GM19468 (cell line): ENCODE data around the gene AIG1.
"Not testable (repeated sequence)": the region's sequence is repeated elsewhere in the genome, so short reads cannot be mapped to it uniquely, and the experiment has no call there.

Experiments
- ATAC-seq: cut with Tn5 transposase; IDR thresholded peaks from one replicate; pipeline ENCODE4 v1.9.1; 2021; ENCODE audit warnings: mild to moderate bottlenecking, moderate library complexity, moderate number of reproducible peaks; ENCODE audit not compliant: unreplicated experiment; ENCODE audit errors: extremely low read depth

The AIG1 gene

GRCh38 chr6:143055213-143055612 is 5.5 kb upstream of the AIG1 start:
- ATAC-seq = no peak

- no peak for ATAC-seq
Measured at GRCh38 chr6:143055891-143056290, 4.8 kb upstream of the AIG1 start.

DNA sequence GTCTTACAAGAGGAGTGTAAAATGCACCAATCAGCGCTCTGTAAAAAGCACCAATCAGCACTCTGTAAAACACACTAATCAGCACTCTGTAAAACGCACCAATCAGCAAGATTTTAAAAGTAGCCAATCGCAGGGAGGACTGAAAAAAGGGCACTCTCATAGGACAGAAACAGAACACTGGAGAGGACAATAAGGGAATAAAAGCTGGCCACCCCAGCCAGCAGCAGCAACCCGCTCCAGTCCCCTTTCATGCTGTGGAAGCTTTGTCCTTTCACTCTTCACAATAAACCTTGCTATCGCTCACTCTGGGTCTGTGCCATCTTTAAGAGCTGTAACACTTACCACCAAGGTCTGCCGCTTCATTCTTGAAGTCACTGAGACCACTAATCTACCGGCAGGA is 1.7 kb upstream of the AIG1 start:
- ATAC-seq = no peak

DNA sequence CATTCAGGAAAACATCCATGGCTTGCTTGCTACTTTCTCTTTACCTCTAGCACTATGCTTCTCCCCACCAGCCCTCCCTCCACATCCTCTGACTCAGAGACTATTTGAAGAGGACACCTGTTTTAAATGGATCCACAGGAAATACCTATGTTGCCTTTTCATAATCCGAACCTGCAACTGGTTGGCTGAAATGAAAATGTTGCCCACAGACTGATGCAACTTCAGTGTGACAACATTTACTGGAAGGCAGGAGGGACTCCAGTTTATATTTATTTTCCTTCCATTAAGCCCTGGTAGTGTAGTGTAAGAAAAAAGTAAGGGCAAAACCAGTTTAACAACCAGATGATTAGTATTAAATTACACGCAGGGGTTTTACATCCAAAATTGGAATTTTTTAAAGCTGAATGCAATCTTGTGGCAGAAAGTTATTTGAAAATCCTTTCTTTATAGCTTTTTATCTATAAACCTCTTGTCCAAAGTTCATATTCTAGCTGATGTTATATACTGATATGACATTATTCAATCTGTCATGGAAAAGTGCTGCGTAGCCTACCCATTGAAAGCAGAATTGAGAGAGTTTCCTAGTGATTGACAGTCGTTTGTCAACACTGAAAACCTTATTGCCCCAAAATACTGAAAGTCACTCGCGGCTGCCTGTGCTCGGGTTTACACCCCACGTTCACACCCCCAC is 881 bp upstream of the AIG1 start:
- ATAC-seq = no peak

DNA sequence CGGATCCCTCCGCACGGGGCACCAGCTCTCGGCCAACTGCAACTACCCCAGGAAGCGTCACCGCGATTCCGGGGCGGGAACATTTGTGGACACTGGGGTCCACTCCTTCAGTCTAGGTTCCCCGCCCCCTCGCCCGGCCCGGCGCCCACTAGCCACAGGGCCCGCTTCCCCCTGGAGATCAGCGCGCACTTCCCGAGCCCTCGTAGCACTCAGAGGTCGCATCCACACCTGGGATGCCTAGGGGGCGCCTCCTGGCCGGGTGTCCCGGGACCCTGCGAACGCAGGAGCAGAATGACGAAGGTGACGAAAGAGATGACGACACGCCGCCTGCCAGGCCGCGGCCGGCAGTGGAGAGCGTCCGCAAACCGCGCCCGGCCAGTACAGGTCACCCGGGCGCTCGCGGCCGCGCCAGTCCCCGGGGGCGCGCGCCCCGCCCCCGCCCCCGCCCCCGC is 309 bp upstream of the AIG1 start:
- ATAC-seq = peak; percentile 49

GRCh38 chr6:143061597-143062385 is 1.1 kb downstream of the AIG1 start:
- ATAC-seq = peak; percentile 19

DNA sequence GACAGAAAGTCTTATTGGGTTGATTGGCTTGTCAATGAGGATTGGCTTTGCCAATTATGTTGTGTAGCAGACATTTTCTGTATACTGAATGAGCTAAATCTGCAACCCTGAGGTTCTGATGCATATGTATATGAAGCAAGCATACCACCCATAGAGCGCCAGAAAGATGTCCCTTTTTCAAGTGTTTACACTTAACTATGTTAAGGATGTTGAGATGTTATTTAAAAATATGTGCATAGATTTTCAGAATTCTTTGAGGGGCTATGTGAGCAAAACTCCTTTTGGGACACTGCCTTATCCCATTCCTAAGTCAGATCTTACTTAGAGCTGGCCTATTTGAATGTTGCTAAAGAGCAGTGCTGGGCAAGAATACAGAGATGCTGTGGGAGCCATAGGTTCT is 1.9 kb downstream of the AIG1 start:
- no peak for ATAC-seq

GRCh38 chr6:143063631-143064030 is 2.9 kb downstream of the AIG1 start:
- no peak for ATAC-seq

GRCh38 chr6:143064271-143064670 is 3.6 kb downstream of the AIG1 start:
- no peak for ATAC-seq

- no peak for ATAC-seq
Measured at GRCh38 chr6:143064951-143065683, 4.4 kb downstream of the AIG1 start.

DNA sequence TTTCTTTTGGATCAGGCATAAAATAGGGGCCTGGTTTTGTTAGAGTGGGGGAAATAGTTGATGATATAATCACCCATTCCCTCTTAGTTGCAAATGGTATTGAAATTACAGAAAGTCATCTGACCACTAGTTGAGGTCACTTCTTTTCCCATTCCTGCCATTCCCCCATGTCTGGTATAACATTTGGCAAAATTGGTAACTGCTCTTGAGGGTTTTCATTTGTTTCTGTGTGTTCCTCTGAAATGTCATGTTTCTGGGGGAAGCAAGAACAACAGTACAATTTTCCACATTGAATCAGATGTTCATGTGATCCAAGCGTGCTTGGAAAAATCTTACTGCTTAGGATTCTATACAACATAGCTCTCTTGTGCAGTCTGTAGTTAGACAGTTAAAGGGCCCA is 7.3 kb downstream of the AIG1 start:
- no peak for ATAC-seq

DNA sequence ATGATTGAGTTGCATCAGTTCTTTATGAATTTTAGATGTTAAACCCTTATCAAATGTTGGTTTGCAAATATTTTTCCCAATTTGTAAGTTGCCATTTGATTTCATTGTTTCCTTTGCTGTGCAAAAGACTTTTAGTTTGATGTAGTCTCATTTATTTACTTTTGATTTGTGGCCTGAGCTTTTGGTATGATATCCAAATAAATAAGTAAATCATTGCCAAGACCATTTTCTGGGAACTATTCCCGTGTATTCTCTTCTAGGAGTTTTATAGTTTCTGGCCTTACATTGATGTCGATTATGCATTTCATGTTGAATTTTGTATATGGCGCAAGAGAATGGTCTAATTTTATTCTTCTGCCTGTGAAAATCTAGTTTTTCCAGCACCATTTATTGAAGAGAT is 13.4 kb downstream of the AIG1 start:
- ATAC-seq = no peak

DNA sequence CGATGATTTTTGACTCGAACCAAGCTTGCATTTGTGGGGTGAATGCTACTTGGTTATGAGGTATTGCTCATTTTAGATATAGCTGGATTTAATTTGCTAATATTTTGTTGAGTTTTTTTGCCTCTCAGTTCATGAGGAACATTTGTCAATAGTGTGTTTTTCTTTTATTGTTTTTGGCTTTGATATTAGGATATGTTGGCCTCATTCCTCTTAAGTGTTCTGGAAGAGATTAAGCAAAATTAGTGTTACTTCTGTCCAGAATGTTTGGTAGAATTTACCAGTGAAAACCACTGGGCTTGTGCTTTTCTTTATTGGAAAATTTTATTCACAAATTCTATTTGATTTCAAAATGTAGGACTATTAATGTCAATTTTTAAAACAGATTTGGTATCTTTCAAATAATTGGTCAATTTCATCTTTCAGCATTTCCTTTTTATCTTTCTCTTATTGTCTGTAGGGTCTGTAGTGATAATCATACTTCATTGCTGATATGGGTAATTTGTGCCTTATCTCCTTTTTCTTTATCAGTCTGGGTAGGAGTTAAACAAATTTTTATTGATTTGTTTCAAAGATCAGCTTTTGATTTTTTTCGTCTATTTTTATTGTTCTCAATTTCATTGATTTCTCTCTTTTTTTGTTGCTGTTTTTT is 14.1 kb downstream of the AIG1 start:
- ATAC-seq = no peak

- ATAC-seq = no peak
Measured at GRCh38 chr6:143078468-143079324, 18.0 kb downstream of the AIG1 start.

DNA sequence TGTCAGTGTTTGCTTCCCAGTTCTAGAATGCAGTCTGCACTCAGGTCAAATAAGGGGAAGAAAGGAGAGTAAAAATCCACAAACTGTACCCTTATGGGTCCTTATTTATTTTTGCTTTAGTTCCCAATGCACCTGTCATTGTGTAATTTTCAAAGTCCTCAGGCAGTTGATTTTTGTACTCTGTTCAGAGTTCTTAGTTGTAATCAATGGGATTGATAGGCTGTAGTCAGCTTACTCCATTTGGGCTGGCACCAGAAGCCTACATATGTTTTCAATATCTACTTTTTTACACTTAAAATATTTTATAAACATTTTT is 18.6 kb downstream of the AIG1 start:
- ATAC-seq = no peak

DNA sequence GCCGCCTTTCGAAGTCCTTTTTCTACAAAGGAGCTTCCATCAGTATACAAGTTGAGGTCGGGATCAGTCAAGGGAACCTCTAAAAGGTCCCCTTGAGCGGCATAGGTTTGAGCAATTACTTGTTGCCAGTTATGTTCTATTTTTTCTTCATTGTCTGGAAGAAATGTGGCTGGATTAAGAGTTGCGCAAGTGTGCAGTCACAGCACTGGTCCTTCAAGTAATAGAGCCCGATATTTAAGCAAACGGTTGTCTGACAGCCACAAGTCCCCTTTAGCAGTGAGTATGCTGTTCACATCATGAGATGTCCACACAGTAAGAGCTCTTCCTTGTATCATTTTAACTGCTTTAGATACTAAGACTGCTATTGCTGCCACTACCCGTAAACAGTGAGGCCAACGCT is 21.6 kb downstream of the AIG1 start:
- ATAC-seq = not testable (repeated sequence)

- not testable (repeated sequence) for ATAC-seq
Measured at GRCh38 chr6:143084019-143084418, 23.3 kb downstream of the AIG1 start.

GRCh38 chr6:143087335-143087734 is 26.6 kb downstream of the AIG1 start:
- ATAC-seq = not testable (repeated sequence)

GRCh38 chr6:143087856-143088255 is 27.2 kb downstream of the AIG1 start:
- ATAC-seq = no peak
